Stimulated activated memory B cell treated with anti-CD40 and anti-IgM and Interleukin-4, amounts not matched to agents 10 μg/mL and 1 μg/mL and 100 μg/mL, for 72 hours (primary cell): ENCODE measurements around the gene UBTD2.
A peak's percentile ranks its signal among the peaks of the same experiment; 100 is the strongest.
"Not testable (repeated sequence)": the region's sequence is repeated elsewhere in the genome, so short reads cannot be mapped to it uniquely, and the experiment has no call there.

Experiments
- ATAC-seq: fragments of 150-1000 bp; cut with Tn5 transposase; 2 replicates; pipeline ENCODE4 v1.10.0; 2021
- H3K27ac Mint-ChIP-seq: one replicate; pipeline ENCODE4 v1.8.0; 2022; ENCODE audit warnings: mild to moderate bottlenecking, mixed read lengths
- H3K27me3 Mint-ChIP-seq: one replicate; pipeline ENCODE4 v1.8.0; 2022; ENCODE audit warnings: mixed read lengths
- H3K36me3 Mint-ChIP-seq: one replicate; pipeline ENCODE4 v1.8.0; 2022; ENCODE audit warnings: mixed read lengths
- H3K4me1 Mint-ChIP-seq: one replicate; pipeline ENCODE4 v1.8.0; 2022; ENCODE audit warnings: mixed read lengths
- H3K4me3 Mint-ChIP-seq: one replicate; pipeline ENCODE4 v1.8.0; 2022; ENCODE audit warnings: mild to moderate bottlenecking, moderate library complexity, mixed read lengths
- H3K9me3 Mint-ChIP-seq: one replicate; pipeline ENCODE4 v1.8.0; 2022; ENCODE audit warnings: mixed read lengths

Gene UBTD2

DNA sequence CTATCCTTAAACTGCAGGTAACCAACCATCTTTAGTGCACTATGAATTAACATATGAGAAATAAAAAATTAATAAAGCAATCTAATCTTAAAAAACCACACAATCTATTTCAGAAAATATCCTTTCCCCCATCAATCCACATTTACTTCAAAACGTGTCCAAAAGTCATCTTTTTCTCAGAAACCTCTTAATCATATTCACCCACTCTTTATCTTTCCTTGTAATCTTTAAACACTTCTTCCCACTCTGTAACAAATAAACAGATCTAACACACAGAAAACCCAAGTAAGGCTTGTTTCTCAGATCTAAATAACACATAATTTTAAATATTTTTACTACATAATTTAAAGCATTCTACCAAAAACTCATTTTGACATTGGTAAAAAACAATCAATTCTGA is 45.2 kb downstream of the UBTD2 start:
- Mint-ChIP-seq H3K27ac (no peak overlapping the region), H3K9me3 (peaks cover 2% of the 10 kb centered on the region), H3K4me1 (peaks cover 41% of the 10 kb centered on the region), H3K4me3 (no peak overlapping the region), H3K27me3 (no peaks in the 10 kb centered on the region), H3K36me3 (peaks cover 13% of the 10 kb centered on the region)
- no peak for ATAC-seq

- H3K9me3 Mint-ChIP-seq: no peaks in the 10 kb centered on the region
- H3K27me3 Mint-ChIP-seq: no peaks in the 10 kb centered on the region
- H3K4me3 Mint-ChIP-seq: peak overlapping the region; percentile 5
- peaks cover 38% of the 10 kb centered on the region for H3K4me1 Mint-ChIP-seq
- H3K36me3 Mint-ChIP-seq: peaks cover 30% of the 10 kb centered on the region
- peak overlapping the region; percentile 62 for H3K27ac Mint-ChIP-seq
- ATAC-seq: no peak
Observed at GRCh38 chr5:172235827-172236736, 47.5 kb downstream of the UBTD2 start.

GRCh38 chr5:172235132-172235780 is 48.3 kb downstream of the UBTD2 start:
- Mint-ChIP-seq H3K4me3 (peak overlapping the region; percentile 5), H3K27ac (peak overlapping the region; percentile 62), H3K27me3 (no peaks in the 10 kb centered on the region), H3K36me3 (peaks cover 37% of the 10 kb centered on the region), H3K9me3 (no peaks in the 10 kb centered on the region), H3K4me1 (peaks cover 38% of the 10 kb centered on the region)
- peak; percentile 83 for ATAC-seq

- H3K4me3 Mint-ChIP-seq: no peak overlapping the region
- peaks cover 38% of the 10 kb centered on the region for H3K4me1 Mint-ChIP-seq
- H3K9me3 Mint-ChIP-seq: no peaks in the 10 kb centered on the region
- H3K36me3 Mint-ChIP-seq: peaks cover 42% of the 10 kb centered on the region
- ATAC-seq: no peak
- H3K27me3 Mint-ChIP-seq: no peaks in the 10 kb centered on the region
- H3K27ac Mint-ChIP-seq: peak overlapping the region; percentile 62
Observed at GRCh38 chr5:172234031-172234430, 49.5 kb downstream of the UBTD2 start.

DNA sequence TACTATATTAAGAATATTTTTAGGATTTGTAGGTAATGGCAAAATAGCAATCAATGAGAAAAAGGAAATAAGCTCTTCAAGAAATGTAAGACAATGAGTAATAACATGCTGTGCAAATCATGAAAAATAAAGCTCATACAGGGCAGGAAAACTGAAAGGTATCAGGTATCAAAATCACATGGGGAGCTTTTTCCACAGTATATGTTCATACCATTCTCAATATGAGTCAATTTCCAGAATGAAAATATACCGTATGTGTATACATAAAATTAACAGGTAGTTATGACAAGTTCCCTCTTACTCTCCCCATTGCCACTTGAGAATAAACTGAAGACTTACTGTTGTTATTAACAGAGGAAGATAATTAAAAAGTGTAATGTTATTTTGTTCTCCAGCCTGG is 53.7 kb downstream of the UBTD2 start:
- peaks cover 36% of the 10 kb centered on the region for H3K36me3 Mint-ChIP-seq
- no peak for ATAC-seq

DNA sequence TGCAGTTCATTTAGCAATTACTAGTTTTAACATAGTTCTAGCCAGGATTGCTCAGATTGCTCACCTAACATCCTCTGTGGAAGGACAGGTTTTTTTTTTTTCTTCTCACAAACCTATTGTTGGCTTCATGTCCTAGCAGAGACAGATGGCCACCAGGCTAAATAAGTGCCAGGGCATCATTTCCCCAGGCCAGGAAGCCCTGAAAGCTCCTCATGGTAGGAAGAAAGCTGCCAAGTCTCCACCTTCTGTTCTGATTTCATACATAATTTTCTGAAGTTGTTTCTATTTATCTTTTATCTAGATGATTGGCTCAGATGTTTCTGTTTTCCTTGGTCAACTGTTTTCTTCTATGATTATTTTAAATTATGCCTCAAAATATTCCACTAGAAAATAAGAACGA is 58.6 kb downstream of the UBTD2 start:
- no peak for ATAC-seq
- H3K4me3 Mint-ChIP-seq: no peak overlapping the region
- H3K27ac Mint-ChIP-seq: peak overlapping the region; percentile 87
- peaks cover 33% of the 10 kb centered on the region for H3K36me3 Mint-ChIP-seq
- peaks cover 40% of the 10 kb centered on the region for H3K4me1 Mint-ChIP-seq
- no peaks in the 10 kb centered on the region for H3K27me3 Mint-ChIP-seq
- no peaks in the 10 kb centered on the region for H3K9me3 Mint-ChIP-seq

More for the DNA sequence above, 53.7 kb downstream of the UBTD2 start:
- H3K27ac Mint-ChIP-seq: no peak overlapping the region
- H3K4me3 Mint-ChIP-seq: no peak overlapping the region
- no peaks in the 10 kb centered on the region for H3K9me3 Mint-ChIP-seq
- peaks cover 19% of the 10 kb centered on the region for H3K4me1 Mint-ChIP-seq
- no peaks in the 10 kb centered on the region for H3K27me3 Mint-ChIP-seq

- H3K4me3 Mint-ChIP-seq: peak overlapping the region; percentile 42
Observed at GRCh38 chr5:172223901-172224873, 59.4 kb downstream of the UBTD2 start.

DNA sequence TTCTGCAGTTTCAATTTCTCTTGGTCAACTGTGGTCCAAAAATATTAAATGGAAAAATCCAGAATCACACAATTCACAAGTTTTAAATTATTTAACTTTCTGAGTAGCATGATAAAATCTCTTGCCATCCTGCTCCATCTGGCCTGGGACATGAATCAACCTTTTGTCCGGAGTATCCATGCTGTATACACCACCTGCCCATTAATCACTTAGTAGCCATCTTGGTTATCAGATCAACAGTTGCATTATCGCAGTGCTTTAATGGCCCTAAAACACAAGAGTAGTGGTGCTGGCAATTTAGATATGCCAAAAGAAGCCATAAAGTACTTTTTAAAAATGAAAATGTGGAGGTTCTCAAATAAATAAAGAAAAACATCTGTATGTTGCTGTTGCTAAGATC is 64.3 kb downstream of the UBTD2 start:
- Mint-ChIP-seq H3K36me3 (peaks cover 69% of the 10 kb centered on the region), H3K27me3 (no peaks in the 10 kb centered on the region), H3K9me3 (peaks cover 6% of the 10 kb centered on the region), H3K27ac (no peak overlapping the region), H3K4me3 (no peak overlapping the region), H3K4me1 (peaks cover 27% of the 10 kb centered on the region)
- no peak for ATAC-seq

More at GRCh38 chr5:172223901-172224873, 59.4 kb downstream of the UBTD2 start:
- H3K9me3 Mint-ChIP-seq: peaks cover 2% of the 10 kb centered on the region
- ATAC-seq: peak; percentile 95
- peak overlapping the region; percentile 87 for H3K27ac Mint-ChIP-seq
- no peaks in the 10 kb centered on the region for H3K27me3 Mint-ChIP-seq
- H3K36me3 Mint-ChIP-seq: peaks cover 38% of the 10 kb centered on the region
- H3K4me1 Mint-ChIP-seq: peaks cover 40% of the 10 kb centered on the region

DNA sequence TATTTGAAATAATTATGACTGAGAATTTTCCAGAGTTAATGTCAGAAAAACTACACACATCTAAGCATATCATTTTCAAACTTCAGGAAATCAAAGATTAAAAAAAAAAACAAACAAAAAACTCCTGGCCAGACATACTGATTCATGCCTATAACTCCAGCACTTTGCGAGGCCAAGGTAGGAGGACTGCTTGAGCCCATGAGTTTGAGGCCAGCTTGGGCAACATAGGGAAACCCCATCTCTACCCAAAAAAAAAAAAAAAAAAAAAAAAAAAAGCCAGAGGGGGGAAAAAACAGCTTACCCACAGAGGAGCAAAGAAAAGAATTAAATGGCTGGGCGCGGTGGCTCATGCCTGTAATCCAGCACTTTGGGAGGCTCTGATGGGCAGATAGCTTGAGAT is 67.2 kb downstream of the UBTD2 start:
- Mint-ChIP-seq H3K9me3 (peaks cover 6% of the 10 kb centered on the region), H3K27ac (no peak overlapping the region), H3K4me1 (peaks cover 5% of the 10 kb centered on the region), H3K36me3 (peaks cover 64% of the 10 kb centered on the region), H3K27me3 (no peaks in the 10 kb centered on the region), H3K4me3 (no peak overlapping the region)
- ATAC-seq: no peak

- no peaks in the 10 kb centered on the region for H3K27me3 Mint-ChIP-seq
- peaks cover 44% of the 10 kb centered on the region for H3K36me3 Mint-ChIP-seq
- no peak overlapping the region for H3K4me3 Mint-ChIP-seq
- ATAC-seq: no peak
- peaks cover 3% of the 10 kb centered on the region for H3K9me3 Mint-ChIP-seq
- peaks cover 5% of the 10 kb centered on the region for H3K4me1 Mint-ChIP-seq
- no peak overlapping the region for H3K27ac Mint-ChIP-seq
Observed at GRCh38 chr5:172213126-172213525, 70.4 kb downstream of the UBTD2 start.

GRCh38 chr5:172211676-172212075 is 71.9 kb downstream of the UBTD2 start:
- Mint-ChIP-seq H3K27ac (no peak overlapping the region), H3K4me1 (peaks cover 7% of the 10 kb centered on the region), H3K4me3 (no peak overlapping the region), H3K27me3 (no peaks in the 10 kb centered on the region), H3K9me3 (no peaks in the 10 kb centered on the region), H3K36me3 (peaks cover 43% of the 10 kb centered on the region)
- no peak for ATAC-seq

DNA sequence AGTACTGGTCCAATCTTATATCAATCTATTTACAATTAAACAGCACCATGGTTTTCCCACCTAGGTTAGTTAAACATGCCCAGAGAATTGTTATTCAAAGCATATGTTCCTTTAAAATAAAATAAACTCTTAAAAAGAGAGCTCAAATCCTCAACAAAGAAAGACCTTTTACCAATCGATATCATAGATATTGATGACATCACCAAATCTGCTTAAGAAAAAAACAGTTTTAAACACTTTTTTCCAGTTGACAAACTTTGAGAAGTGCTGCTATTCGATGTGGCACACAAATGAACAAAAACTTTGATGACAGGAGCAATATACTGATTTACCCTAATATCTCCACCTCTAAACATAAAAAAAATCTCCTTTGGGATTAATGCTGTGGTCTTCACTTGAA is 73.8 kb downstream of the UBTD2 start:
- H3K27ac Mint-ChIP-seq: no peak overlapping the region
- no peaks in the 10 kb centered on the region for H3K27me3 Mint-ChIP-seq
- H3K36me3 Mint-ChIP-seq: peaks cover 31% of the 10 kb centered on the region
- peaks cover 7% of the 10 kb centered on the region for H3K4me1 Mint-ChIP-seq
- no peaks in the 10 kb centered on the region for H3K9me3 Mint-ChIP-seq
- no peak overlapping the region for H3K4me3 Mint-ChIP-seq
- ATAC-seq: no peak

DNA sequence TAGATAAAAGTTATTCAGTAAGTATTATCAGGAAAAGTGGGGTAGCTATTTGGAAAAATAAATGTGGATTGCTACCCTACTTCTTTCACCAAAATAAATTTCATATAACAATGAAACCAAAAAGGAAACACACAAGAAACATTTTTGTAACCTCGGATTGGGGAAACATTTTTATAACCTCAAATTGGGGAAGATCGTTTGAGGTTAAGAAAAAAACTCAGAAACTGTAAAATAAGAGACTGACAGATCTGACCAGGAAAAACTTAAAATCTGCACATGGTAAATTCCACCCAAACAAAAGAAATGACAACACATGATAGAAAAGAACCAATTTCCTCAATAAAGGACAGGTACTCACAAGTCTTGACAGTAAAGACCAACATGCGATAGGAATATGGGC is 76.1 kb downstream of the UBTD2 start:
- H3K27ac Mint-ChIP-seq: no peak overlapping the region
- no peak overlapping the region for H3K4me3 Mint-ChIP-seq
- no peaks in the 10 kb centered on the region for H3K27me3 Mint-ChIP-seq

DNA sequence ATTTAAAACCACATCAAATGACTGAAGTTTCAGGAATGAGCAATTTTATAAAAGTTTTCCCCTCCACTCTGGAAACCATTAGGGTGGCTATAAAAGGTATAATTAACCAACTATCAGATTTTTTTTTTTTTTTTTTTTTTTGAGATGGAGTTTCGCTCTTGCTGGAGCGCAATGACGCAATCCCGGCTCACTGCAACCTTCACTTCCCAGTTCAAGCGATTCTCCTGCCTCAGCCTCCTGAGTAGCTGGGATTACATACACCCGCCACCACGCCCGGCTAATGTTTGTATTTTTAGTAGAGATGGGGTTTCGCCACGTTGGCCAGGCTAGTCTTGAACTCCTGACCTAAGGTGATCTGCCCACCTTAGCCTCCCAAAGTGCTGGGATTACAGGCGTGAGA is 77.6 kb downstream of the UBTD2 start:
- H3K27ac Mint-ChIP-seq, H3K27me3 Mint-ChIP-seq, ATAC-seq, H3K4me3 Mint-ChIP-seq, H3K9me3 Mint-ChIP-seq: not testable (repeated sequence)
- peaks cover 15% of the 10 kb centered on the region for H3K4me1 Mint-ChIP-seq
- H3K36me3 Mint-ChIP-seq: peaks cover 16% of the 10 kb centered on the region

More for the DNA sequence above, 76.1 kb downstream of the UBTD2 start:
- Mint-ChIP-seq H3K4me1 (peaks cover 7% of the 10 kb centered on the region), H3K36me3 (peaks cover 27% of the 10 kb centered on the region), H3K9me3 (no peaks in the 10 kb centered on the region)
- ATAC-seq: no peak

GRCh38 chr5:172200476-172200875 is 83.1 kb downstream of the UBTD2 start:
- Mint-ChIP-seq H3K4me3 (peak overlapping the region; percentile 57), H3K27ac (peak overlapping the region; percentile 42), H3K4me1 (peaks cover 29% of the 10 kb centered on the region)

More at GRCh38 chr5:172200476-172200875, 83.1 kb downstream of the UBTD2 start:
- Mint-ChIP-seq H3K27me3 (no peaks in the 10 kb centered on the region), H3K9me3 (no peaks in the 10 kb centered on the region), H3K36me3 (no peaks in the 10 kb centered on the region)
- peak; percentile 67 for ATAC-seq
